IPS-NIHi7 (cell line): ENCODE measurements around the gene MPPED1.

Experiments used
- DNase-seq: peaks from one replicate; pipeline ENCODE4 v3.0.0; 2012; ENCODE audit warnings: mixed read lengths; ENCODE audit errors: extremely low spot score

MPPED1 gene

DNA sequence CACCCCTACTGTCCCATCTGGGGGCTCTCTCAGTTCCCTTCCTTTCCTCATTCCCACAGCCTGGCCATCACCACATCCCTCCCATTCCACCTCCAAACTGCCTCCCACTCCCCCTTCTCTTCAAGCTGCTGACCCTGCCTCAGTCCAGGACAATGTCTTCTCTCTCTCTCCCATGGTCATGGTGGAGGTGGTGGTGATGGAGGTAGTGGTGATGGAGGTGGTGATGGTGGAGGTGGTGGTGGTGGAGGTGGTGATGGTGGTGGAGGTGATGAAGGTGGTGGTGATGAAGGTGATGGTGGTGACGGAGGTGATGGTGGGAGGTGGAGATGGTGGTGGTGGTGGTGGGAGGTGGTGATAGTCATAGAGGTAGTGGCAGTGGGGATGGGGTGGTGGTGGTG, 87.0 kb downstream of the MPPED1 start:
- DNase-seq: no peak

DNA sequence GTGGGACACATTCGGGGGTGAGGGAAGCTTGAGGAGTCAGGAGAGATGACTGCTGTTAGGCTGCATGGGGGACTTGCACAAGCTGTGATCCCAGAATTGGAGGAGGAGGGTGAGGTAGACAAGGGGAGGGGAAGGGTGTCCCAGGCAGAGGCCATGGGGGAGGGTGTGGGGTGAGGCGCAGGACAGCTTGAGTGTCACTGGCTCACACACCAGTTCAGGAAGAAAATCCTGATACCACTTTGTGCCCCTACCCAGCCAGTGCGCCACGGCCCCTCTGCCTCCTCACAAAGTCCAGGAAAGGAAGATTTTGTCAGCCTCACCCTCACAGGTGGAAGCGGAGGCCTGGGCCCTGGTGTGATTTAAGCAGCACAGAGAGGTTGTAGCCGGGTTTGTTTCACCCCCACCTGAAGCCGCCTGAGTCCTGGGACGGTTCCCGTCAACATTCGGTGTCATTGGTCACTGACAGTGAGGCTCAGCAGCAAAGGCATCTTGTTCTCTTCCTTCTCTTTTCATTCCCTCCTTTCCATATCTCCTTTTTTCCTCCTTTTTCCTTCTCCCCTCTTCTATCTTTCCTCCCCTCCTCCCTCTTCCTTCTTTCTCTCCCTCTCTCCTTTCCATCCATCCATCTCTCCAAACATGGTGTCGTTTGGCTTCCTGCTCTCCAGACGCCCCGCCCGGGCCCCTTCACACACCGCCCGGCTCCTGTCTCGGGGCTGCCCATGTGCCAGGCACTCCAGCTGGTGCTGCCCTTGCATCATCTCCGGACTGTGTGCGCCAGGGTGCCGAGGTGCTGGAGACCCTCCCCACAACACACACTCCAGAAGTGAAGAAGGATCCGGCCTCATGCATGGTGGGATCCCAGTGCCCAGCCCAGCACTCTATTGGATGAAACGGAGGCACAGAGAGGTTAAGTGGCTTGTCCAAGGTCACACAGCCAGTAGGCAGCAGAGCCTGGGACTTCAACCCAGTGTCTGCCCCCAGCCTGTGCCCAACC, 89.3 kb downstream of the MPPED1 start:
- DNase-seq: no peak

GRCh38 chr22:43501878-43502277, 90.1 kb downstream of the MPPED1 start:
- no peak for DNase-seq

DNA sequence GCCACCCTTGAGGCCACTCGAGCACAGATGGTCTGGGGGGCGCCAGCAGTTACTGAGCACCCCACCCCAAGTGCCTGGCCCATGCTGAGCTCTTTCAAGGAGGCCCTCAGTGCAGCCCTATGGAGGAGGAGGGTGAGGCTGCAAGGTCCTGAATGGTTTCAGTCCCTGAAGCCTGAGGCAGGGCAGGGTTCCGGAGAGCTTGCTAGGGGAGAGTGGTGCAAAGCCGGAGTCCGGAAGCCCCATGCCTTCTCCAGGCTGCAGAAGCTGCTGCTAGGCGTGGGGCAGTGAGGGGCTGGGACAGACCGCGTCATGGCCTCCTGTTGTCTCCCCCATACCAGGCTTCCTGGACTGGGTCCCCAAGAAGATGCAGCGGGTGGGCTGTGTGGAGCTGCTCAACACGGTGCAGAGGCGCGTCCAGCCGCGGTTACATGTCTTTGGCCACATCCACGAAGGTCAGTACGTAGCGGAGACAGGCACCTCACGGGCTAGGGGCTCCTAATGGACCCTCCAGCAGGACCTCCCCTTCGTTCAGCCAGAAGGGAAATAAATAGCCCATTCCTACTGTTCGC, 90.6 kb downstream of the MPPED1 start:
- no peak for DNase-seq

DNA sequence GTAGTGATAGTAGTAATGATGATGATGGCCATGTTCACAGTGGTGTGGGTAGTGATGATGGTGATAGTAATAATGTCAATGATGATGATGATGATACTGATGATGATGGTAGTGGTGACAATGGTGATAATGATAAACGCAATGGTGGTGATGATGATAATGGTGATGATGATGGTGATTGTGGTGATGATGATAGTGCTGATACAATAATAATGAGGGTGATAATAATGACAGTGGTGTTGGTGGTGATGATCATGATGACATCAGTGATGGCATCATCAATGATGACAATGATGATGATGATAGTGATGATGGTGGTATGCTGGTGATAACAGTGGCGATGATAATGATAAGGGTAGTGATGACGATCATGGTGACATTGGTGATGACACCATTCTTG, 92.3 kb downstream of the MPPED1 start:
- DNase-seq: no peak

DNA sequence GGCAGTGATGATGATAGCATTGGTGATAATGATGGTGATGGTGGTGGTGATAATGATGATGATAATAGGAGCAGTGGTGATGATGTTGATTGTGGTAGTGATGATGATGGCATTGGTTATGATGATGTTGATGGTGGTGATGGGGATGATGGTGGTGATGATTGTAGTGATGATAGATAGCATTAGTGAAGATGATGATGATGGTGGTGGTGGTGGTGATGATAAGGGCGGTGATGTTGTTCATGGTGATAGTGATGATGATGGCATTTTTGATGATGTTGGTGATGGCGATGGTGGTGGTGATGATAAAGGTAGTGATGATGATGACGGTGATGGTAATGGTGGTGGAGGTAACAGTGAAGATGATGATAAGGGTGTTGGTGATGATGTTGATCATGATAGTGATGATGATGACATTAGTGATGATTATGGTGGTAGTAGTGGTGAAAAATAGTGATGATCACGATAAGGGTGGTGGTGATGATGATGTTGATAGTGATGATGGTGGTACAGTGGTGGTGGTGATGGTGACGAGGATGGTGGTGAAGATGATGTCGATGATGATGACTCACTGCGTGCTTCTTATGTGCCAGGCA, 93.0 kb downstream of the MPPED1 start:
- DNase-seq: no peak

DNA sequence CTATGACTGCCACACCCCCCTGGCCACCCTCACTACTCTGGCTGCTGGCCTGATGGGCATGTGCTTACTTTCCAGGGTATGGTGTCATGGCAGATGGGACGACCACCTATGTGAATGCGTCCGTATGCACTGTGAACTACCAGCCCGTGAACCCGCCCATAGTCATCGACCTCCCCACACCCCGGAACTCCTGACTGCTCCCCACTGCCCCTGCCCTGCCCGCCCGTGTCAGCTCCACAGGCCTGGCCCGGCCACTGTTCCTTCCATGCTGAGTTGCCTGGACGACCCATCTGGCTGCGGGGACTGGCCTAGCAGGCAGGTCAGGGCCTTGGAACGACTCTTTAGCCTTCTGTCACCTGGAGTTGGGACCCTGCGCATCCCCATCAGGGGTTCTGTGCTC, 93.6 kb downstream of the MPPED1 start:
- DNase-seq: no peak

GRCh38 chr22:43505896-43506295, 94.1 kb downstream of the MPPED1 start:
- no peak for DNase-seq

GRCh38 chr22:43506487-43506886, 94.7 kb downstream of the MPPED1 start:
- no peak for DNase-seq

GRCh38 chr22:43507235-43507634, 95.4 kb downstream of the MPPED1 start:
- DNase-seq: no peak

DNA sequence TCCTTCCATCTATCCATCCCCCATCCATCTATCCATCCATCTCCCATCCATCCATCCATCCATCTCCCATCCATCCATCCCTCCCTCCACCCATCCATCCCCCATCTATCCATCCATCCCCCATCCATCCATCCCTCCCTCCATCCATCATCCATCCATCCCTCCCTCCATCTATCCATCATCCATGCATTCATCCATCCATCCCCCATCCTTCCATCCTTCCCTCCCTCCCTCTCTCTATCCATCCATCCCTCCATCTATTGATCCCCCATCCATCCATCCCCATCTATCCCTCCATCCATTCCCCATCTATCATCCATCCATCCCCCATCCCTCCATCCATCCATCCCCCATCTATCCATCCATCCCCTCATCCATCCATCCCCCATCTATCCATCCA, 96.7 kb downstream of the MPPED1 start:
- no peak for DNase-seq

GRCh38 chr22:43509337-43509736, 97.5 kb downstream of the MPPED1 start:
- no peak for DNase-seq

DNA sequence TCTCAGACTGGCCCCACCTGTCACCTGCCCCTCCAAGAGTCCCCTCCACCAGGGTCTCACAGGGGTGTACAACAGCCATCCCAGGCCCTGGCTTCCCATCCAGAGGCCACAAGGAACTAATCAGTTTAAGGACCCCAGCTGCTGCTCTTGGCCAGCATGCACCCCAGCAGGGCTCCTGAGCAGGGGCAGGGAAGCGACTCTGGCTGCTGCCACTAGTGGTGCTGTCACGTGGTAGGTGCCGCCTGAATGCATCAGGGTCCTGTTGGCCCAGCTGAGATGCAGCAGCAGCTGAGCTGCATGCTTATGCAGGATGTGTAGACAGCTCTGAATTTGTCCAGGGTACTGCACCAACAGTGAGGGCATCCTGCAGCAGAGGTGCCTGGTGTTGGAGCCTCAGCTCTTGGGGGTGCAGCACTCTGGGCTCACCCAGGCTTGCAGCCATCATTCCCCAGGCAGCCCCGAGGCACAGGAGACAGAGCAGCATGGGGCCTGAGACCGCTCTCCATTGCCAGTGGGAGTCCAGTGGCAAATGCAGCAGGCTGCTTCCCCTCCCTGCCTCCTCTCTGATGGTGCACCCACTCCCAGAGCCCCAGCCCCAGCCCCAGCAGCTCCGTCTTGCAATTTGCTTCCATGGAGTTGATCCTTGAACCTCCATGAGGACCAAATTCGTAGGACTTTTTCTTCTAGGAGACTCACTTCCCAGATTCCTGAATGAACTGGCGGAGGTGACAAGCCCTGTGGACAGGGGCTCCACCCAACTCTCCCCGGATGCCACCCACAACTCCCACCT, 98.7 kb downstream of the MPPED1 start:
- no peak for DNase-seq

- no peak for DNase-seq
These were observed 99.6 kb downstream of the MPPED1 start for GRCh38 chr22:43511276-43511910.

GRCh38 chr22:43512279-43512678, 100.5 kb downstream of the MPPED1 start:
- DNase-seq: no peak

- DNase-seq: no peak
These were observed 102.8 kb downstream of the MPPED1 start for GRCh38 chr22:43514476-43515157.

DNA sequence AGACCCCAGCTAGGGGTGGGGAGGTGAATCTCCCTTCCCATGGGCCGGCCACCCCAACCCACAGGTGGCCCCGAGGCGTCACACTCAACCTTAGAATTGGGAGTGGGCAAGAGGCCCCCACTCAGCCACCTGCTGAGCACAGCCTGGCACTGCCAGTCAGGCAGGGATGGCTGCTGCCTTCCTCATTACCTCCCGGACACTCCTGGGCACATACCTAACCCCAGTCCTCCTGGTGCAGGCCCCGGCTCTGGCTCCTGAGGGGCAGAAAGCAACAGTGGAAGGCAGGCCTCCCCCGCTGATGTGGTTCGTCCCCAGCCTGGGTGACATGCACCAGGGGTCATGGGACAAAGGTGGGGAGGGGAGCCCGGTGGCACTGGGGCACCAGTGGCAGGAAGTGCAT, 103.6 kb downstream of the MPPED1 start:
- no peak for DNase-seq

DNA sequence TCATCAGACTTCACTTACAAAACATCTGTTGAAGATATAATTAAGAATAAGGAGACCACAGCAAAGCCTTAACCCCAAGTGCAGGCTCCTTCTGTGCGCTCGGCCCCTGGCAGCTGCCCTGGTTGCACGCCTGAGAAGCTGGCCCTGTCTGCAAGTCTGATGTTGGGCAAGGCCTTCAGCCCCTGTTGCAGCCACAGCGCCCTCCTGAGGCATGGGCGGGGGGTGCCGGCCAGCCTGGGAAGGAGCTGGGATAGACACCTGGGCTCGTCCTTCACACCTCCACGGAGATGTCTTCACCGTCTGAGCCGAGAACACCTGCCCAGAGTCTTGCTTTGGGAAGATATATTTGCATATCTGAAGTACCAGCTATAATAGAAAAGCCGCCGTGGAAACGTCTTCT, 104.1 kb downstream of the MPPED1 start:
- peak; percentile 83 for DNase-seq

DNA sequence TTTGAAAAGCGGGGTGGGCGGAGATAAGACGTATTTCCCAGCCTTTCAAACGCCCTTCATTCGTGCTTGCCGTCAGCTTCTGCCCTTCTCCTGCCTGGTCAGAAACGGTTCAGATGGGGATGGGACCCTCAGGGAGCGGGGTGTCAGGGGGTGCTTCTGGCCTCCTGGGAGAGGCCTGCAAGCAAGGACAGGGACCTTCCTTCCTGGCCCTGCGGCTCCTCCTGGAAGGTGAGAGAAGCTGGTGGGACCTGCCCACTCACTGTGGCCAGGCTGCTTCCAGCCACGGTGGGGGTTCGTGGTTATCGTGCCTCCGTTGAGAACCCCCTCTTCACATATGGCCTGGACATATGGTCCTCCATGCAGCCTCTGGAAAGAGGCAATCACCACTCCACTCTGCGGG, 104.6 kb downstream of the MPPED1 start:
- DNase-seq: no peak

GRCh38 chr22:43516996-43517635, 105.3 kb downstream of the MPPED1 start:
- DNase-seq: no peak
